OCI-LY3 (cell line): ENCODE data around the gene TM9SF3.
"Not testable (repeated sequence)": the region's sequence is repeated elsewhere in the genome, so short reads cannot be mapped to it uniquely, and the experiment has no call there.

ENCODE experiments used
- H2AFZ ChIP-seq: fragments of 200-600, 300-600 bp; shearing (Covaris generic); 2 replicates; pipeline ENCODE4 v1.6.0; 2014; ENCODE audit warnings: antibody characterized with exemption, low read depth, low read length
- H3K27ac ChIP-seq: fragments of 200-600, 300-600 bp; sonication (generic); 2 replicates; pipeline ENCODE4 v1.5.1; 2014; ENCODE audit warnings: mild to moderate bottlenecking, low read length, moderate library complexity, mixed read lengths
- H3K27me3 ChIP-seq: fragments of 200-600, 300-600 bp; sonication (generic); 2 replicates; pipeline ENCODE4 v1.6.1; 2014; ENCODE audit warnings: low read depth, low read length, mixed read lengths
- H3K36me3 ChIP-seq: fragments of 200-600, 300-600 bp; sonication (generic); replicated peaks from 2 replicates; pipeline ENCODE3; 2014; ENCODE audit warnings: low read depth, low read length, mixed read lengths
- H3K4me1 ChIP-seq: fragments of 300-600, 200-600 bp; sonication (generic); 2 replicates; pipeline ENCODE4 v1.6.1; 2014; ENCODE audit warnings: low read length, mixed read lengths
- H3K4me2 ChIP-seq: fragments of 200-600, 300-600 bp; sonication (generic); 2 replicates; pipeline ENCODE4 v1.6.1; 2014; ENCODE audit warnings: low read length, mixed read lengths
- H3K4me3 ChIP-seq: fragments of 300-600, 200-600 bp; sonication (generic); 2 replicates; pipeline ENCODE4 v1.5.1; 2014; ENCODE audit warnings: antibody characterized with exemption, mild to moderate bottlenecking, low read length, moderate library complexity
- H3K79me2 ChIP-seq: fragments of 300-600, 200-600 bp; shearing (Covaris generic); 2 replicates; pipeline ENCODE4 v1.6.1; 2014; ENCODE audit warnings: mild to moderate bottlenecking, low read length, mixed read lengths
- H3K9ac ChIP-seq: fragments of 300-600, 200-600 bp; shearing (Covaris generic); 2 replicates; pipeline ENCODE4 v1.6.0; 2014; ENCODE audit warnings: mild to moderate bottlenecking, low read length, moderate library complexity
- H3K9me3 ChIP-seq: fragments of 200-600, 300-600 bp; shearing (Covaris generic); 2 replicates; pipeline ENCODE4 v1.6.1; 2014; ENCODE audit warnings: low read length, mixed read lengths; ENCODE audit not compliant: insufficient read depth
- H4K20me1 ChIP-seq: fragments of 200-600, 300-600 bp; sonication (generic); 2 replicates; pipeline ENCODE4 v1.6.1; 2016; ENCODE audit warnings: low read length, mixed read lengths; ENCODE audit not compliant: insufficient read depth
- CTCF ChIP-seq: fragments of 200-600, 300-600 bp; sonication (generic); IDR thresholded peaks from 2 replicates; pipeline ENCODE4 v1.5.1; 2014; ENCODE audit warnings: antibody characterized with exemption, low read length, low read depth
- EZH2phosphoT487 ChIP-seq: fragments of 200-600 bp; shearing (Covaris generic); IDR thresholded peaks from 2 replicates; pipeline ENCODE4 v1.6.1; 2018; ENCODE audit warnings: antibody characterized with exemption, mixed run types, low read depth

TM9SF3 gene

GRCh38 chr10:96555330-96555729 lies 31.5 kb downstream of the TM9SF3 start:
- H3K9ac ChIP-seq, result no peak overlapping the region
- no peak overlapping the region for H3K27ac ChIP-seq
- no peaks in the 10 kb centered on the region for H3K4me1 ChIP-seq
- no peaks in the 10 kb centered on the region for H3K9me3 ChIP-seq
- no peak overlapping the region for H3K4me2 ChIP-seq
- peaks cover 9% of the 10 kb centered on the region; the same call in 1 of the 2 replicates for H4K20me1 ChIP-seq
- H3K79me2 ChIP-seq, result no peaks in the 10 kb centered on the region
- H2AFZ ChIP-seq, result no peak overlapping the region
- no peaks in the 10 kb centered on the region for H3K27me3 ChIP-seq
- H3K36me3 ChIP-seq, result peaks cover 15% of the 10 kb centered on the region
- no peak overlapping the region for H3K4me3 ChIP-seq
- no peak for TF ChIP-seq EZH2phosphoT487
- no peak for TF ChIP-seq CTCF

GRCh38 chr10:96548589-96548988 lies 38.2 kb downstream of the TM9SF3 start:
- Histone ChIP-seq H3K4me2 (no peak overlapping the region), H3K27ac (no peak overlapping the region), H3K4me1 (no peaks in the 10 kb centered on the region), H3K79me2 (no peaks in the 10 kb centered on the region), H3K27me3 (no peaks in the 10 kb centered on the region), H3K9ac (no peak overlapping the region), H4K20me1 (no peaks in the 10 kb centered on the region), H3K36me3 (peaks cover 9% of the 10 kb centered on the region), H3K9me3 (no peaks in the 10 kb centered on the region), H2AFZ (no peak overlapping the region), H3K4me3 (no peak overlapping the region)
- TF ChIP-seq CTCF, result no peak
- no peak for TF ChIP-seq EZH2phosphoT487

GRCh38 chr10:96545558-96545957 lies 41.3 kb downstream of the TM9SF3 start:
- not testable (repeated sequence) for H3K4me2 ChIP-seq, H3K9me3 ChIP-seq, H4K20me1 ChIP-seq, H3K27me3 ChIP-seq, H3K79me2 ChIP-seq, H2AFZ ChIP-seq, H3K4me3 ChIP-seq, H3K4me1 ChIP-seq, H3K27ac ChIP-seq, H3K9ac ChIP-seq
- peaks cover 11% of the 10 kb centered on the region for H3K36me3 ChIP-seq

- Histone ChIP-seq H4K20me1 (peaks cover 6% of the 10 kb centered on the region), H3K9ac (no peak overlapping the region), H3K4me1 (no peaks in the 10 kb centered on the region), H3K36me3 (peaks cover 5% of the 10 kb centered on the region), H2AFZ (no peak overlapping the region), H3K79me2 (no peaks in the 10 kb centered on the region), H3K4me2 (no peak overlapping the region), H3K4me3 (no peak overlapping the region), H3K27ac (no peak overlapping the region), H3K27me3 (no peaks in the 10 kb centered on the region), H3K9me3 (no peaks in the 10 kb centered on the region)
- TF ChIP-seq CTCF (no peak), EZH2phosphoT487 (no peak)
Measured at GRCh38 chr10:96541921-96542320, 44.9 kb downstream of the TM9SF3 start.

GRCh38 chr10:96540240-96540639 lies 46.6 kb downstream of the TM9SF3 start:
- H3K4me3 ChIP-seq, result no peak overlapping the region
- H2AFZ ChIP-seq, result no peak overlapping the region
- peaks cover 5% of the 10 kb centered on the region for H3K36me3 ChIP-seq
- peaks cover 12% of the 10 kb centered on the region for H4K20me1 ChIP-seq
- H3K9me3 ChIP-seq, result no peaks in the 10 kb centered on the region
- no peaks in the 10 kb centered on the region for H3K27me3 ChIP-seq
- no peak overlapping the region for H3K27ac ChIP-seq
- TF ChIP-seq EZH2phosphoT487, result no peak
- no peak for TF ChIP-seq CTCF
- peaks cover 4% of the 10 kb centered on the region; the same call in 1 of the 2 replicates for H3K79me2 ChIP-seq
- no peak overlapping the region for H3K9ac ChIP-seq
- no peak overlapping the region for H3K4me2 ChIP-seq
- H3K4me1 ChIP-seq, result no peaks in the 10 kb centered on the region
